RCC 7860 (cell line): ENCODE results near the gene SMURF2.
"Not testable (repeated sequence)": the region's sequence is repeated elsewhere in the genome, so short reads cannot be mapped to it uniquely, and the experiment has no call there.

Experiments
- DNase-seq: peaks from one replicate; pipeline ENCODE4 v3.0.0-alpha.2; 2015; ENCODE audit warnings: low spot score
- FAIRE-seq: peaks from 2 replicates; lab custom pipeline; 2012; peaks lifted over from hg19 to GRCh38; lab: Jason Lieb, UNC

The SMURF2 gene

DNA sequence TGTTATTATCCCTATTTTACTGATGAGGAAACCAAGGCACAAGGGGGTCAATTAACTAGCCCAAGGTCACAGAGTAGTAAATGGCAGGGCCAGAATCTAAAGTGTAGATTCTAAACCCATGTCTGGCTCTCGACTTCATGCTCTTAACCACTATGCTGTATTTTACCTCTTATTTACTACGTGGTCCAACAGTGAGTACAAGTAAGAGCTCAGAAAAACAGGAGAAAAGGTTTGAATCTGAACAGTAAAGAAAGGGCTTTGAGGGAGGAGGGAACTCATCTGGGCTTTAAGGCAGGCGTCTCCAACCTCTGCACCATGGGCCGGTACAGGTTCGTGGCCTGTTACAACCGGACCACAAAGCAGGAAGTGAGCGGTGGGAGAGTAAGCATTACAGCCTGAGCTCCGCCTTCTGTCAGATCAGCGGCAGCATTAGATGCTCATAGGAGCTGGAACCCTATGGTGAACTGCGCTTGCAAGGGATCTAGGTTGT lies 62.9 kb downstream of the SMURF2 start:
- FAIRE-seq: no peak
- no peak for DNase-seq

DNA sequence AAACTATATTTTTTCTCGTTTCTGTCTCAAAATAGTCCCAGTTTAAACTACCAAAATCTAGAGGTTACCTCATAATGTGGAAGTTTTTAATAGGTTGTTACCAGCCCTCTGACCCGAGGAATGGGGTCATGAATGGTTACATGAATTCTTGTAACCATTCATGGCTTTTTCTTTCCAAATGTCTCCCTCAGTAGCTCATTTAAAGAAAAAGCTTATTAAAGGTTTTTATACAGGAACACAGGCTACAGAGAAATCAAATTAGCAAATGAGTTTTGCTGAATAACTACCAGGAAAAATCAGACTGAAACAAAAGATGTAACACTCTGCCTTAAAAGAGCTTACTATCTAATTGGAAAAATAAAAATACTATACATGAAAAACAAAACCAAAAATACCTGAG lies 63.4 kb downstream of the SMURF2 start:
- FAIRE-seq (no peak), DNase-seq (no peak)

DNA sequence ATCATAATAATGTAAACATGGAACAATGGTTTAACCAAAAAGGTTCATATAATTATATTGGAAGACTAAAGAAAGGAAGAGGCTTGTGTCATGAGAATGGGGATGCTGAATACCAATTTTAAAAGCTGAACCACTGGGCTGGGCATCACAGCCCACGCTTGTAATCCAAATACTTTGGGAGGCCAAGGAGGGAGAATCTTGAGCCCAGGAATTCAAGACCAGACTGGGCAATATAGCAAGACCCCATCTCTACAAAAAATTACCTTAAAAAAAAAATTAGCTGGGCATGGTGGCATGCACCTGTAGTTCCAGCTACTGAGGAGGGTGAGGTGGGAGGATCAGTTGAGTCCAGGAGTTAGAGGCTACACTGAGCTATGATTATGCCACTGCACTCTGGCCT lies 65.1 kb downstream of the SMURF2 start:
- FAIRE-seq (no peak), DNase-seq (no peak)

DNA sequence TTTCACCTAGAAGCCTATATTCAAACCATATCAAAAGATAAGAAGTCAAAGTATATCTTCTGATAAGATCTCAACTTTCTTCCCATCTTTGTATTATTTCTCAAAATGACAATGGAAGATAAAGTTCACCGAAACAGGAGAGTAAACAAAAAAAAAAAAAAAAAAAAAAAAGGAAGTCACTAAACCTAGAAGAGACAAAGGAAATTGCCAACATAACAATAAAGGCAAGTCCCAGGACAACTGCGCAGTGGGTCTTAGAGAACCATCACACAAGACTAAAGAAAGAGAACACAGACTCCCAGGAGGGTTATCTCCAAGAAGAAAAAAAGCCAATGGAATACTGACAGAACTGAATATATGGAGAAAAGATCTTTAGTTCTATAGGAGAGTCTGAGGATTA lies 65.7 kb downstream of the SMURF2 start:
- DNase-seq (no peak), FAIRE-seq (no peak)

DNA sequence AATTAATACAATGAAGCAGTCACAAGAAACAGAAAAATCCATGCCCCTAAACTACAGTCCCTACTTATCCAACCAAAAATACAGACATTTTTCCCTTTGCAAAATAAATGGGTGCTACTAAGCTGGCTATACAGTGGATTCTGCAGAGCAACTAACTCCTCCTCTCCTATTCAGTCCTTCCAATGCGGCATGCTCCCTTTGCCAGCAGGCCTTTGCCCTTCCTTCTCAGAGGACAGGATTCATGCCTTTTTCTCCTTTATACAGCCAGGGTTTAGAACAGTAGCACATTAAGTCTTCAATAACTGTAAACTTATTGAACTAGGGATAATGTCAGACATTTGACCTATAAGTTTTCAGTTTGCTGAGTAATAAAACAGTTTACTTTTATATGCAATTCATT lies 70.2 kb downstream of the SMURF2 start:
- FAIRE-seq (no peak), DNase-seq (no peak)

DNA sequence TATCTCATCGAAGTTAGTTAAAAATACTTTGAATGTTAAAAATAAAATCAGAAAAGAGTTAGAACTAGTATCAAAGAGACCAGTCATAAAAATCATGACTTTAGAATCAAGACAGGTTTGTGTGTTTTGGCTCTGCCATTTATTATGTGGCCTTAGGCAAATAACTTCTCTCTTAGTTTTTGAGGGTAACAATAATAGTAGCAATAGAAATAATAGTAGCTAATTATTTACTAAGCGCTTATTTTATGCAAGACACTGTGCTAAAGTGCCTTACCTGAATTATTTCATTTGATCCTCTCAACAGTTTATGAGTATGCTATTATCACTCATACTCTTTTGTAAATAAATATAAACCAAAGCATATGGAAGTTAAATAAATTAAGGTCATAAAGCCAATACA lies 77.0 kb downstream of the SMURF2 start:
- DNase-seq (no peak), FAIRE-seq (no peak)

DNA sequence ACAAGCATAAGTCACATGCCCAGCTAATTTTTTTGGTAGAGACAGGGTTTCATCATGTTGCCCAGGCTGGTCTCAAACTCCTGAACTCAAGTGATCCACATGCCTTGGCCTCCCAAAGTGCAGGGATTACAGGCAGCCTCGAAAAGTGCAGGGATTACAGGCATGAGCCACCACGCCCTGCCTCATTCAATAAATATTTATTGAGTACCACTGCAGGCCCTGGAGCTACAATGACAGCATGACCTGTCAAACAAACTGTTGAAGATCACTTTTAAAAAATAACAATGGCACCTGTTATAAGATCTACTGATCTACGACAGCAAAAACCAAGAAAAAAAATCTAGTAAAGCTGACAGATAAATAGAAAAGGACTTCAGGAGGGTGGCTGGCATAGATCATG lies 79.1 kb downstream of the SMURF2 start:
- FAIRE-seq (no peak), DNase-seq (no peak)

DNA sequence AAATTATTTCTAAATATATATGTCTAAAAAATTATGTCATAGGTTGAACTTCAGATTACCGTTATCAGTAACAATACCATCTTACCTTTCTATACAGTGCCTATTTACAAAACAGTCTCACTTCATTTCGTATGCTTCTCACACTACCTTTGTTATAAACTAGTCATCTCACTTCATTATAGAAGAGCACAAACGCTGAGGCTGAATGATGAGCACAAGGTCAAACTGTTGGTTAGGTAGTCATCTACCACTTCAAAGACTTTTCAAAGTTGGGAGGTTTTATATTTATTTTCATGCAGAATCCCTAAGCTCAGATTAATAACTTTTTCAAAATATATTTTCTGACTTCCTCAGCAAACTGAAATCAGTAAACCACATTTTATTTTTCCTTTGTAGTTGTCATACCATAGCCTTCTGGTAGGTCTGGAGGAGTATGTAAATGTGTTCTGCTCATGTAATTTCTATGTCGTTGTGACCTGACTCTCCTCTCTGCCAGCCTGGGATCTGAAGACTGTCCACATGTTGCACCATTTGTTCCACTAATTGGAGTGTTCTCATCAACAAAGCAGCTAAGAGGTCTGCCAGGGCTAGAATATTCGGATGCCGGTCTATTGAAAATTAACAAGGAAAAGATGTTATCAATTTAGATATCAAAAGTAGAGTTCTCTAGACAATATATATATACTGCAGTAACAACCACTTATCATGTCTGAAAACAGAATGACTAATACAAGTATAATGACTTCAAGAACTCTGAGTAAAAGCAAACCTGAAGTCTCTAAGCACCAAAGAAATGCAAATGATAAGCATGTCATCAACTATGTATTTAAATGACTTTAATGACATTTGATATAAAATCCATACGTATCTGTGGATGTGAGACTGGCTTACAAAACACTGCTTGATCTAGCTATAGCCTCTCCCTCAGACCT lies 81.5 kb downstream of the SMURF2 start:
- FAIRE-seq (no peak), DNase-seq (no peak)

DNA sequence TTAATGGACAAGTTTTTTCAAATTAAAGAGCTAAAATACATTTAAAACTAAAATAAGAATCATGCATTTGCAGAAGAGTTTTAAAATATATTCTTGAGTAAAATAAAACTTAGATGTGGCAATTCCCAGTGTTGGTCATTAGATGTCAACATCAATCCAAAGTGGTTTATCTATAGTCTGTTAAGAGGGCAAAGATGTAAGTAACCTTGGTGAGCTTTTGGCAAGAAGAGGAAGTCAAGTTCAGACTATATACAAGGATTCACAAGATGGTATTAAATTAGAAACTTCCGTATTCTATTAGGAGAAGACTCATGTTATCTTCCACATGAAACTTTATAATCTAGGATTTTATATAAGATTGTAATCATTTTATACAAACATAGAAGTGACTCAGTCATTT lies 82.2 kb downstream of the SMURF2 start:
- no peak for DNase-seq

DNA sequence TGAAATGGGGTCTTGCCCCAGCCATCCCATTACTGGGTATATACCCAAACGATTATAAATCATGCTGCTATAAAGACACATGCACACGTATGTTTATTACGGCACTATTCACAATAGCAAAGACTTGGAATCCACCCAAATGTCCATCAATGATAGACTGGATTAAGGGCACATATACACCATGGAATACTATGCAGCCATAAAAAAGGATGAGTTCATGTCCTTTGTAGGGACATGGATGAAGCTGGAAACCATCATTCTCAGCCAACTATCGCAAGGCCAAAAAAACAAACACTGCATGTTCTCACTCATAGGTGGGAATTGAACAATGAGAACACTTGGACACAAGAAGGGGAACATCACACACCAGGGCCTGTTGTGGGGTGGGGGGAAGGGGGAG lies 85.1 kb downstream of the SMURF2 start:
- not testable (repeated sequence) for DNase-seq, FAIRE-seq

More for the DNA sequence above, 82.2 kb downstream of the SMURF2 start:
- no peak for FAIRE-seq

DNA sequence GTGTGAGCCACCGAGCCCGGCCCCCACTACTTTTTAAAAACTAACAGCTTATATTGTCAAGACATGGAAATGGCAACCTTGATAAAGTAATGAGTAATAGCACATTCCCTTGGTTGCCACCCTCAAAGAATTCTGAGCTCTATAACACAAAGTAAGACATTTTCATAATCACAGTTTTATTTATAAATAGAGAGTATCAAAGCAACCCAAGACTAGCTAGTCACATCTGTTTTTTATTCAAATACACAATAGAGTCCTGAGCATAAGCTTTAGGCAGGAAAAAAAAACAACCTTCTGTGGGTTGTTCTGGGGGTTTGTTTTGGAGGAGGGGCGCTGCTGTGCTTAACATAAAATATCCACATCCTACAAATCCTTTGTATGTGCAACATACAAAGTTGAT lies 86.7 kb downstream of the SMURF2 start:
- no peak for DNase-seq
- FAIRE-seq: no peak

DNA sequence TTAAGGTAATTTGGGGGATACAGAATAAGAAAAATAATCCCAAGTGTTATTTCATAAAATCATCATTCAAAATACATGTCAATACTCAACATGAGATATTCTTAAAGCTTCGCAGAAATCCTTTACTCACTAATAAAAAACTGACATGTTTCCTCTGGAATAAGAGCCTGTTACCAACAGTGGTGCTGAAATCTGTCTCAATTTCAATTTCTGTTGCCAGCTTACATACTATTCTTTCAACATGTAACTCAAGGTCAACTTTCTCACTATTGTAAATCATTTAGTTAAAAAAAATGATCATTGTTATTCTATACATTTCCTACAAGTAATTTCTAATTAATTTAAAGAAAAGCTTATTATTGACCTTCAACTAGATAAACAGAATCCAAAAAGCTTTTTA lies 87.5 kb downstream of the SMURF2 start:
- FAIRE-seq (no peak), DNase-seq (no peak)

DNA sequence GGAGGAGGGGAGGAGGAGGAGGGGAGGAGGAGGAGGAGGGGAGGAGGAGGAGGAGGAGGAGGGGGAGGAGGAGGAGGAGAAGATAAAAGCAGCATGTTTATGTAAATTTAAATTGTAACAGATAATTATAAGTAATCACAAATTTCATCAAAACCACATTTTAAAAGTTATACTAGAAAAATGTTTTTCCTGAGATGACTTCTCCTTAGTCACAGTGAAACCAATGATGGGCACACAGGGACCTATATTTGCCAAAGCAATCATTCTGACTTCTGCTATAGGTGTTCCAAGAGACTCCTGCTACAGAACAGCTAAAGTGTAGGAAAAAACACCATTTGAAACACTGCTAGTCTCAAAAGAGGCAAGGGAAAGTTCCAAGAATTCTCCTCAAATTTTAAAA lies 88.9 kb downstream of the SMURF2 start:
- no peak for DNase-seq
- no peak for FAIRE-seq

DNA sequence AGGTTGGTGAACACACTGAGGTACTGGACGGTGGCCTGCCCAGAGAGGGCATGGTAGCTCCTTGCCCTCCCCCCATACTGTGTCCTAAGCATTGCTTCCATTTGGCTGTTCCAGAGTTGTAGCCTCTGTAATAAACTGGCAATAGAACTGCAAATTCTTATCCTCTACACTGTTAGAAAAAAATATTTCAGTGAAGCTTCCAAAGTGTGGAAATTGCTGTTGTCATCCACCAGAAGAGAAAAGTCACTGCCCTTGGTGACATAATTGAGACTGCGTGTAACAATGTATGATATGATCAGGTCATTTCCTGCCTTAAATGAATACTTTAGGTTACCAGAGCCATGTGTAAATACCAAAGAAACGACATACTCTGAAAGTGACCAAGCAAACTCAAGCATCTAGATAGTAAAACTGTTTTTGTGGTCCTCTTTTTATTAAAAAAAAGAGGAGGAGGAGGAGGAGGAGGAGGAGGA lies 89.4 kb downstream of the SMURF2 start:
- DNase-seq: peak; percentile 59
- FAIRE-seq: no peak

DNA sequence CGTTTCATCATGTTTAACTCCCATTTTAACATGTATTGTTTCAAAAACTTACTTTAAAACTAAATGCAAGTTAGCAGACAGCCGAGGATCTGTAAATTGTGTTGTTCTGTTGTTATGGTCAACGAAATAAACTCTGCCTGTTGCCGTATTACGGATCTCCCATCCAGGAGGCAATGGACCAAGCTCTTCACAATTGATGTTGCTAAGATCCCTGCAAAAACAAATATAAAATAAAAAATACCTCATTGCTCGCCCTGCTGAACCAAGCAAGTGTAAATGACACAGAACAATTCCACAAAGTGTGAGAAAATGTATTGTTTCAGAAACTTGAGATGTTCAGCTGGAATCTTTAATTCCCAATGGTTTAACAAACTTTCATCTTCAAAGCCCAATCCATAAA lies 90.4 kb downstream of the SMURF2 start:
- FAIRE-seq (no peak), DNase-seq (no peak)

DNA sequence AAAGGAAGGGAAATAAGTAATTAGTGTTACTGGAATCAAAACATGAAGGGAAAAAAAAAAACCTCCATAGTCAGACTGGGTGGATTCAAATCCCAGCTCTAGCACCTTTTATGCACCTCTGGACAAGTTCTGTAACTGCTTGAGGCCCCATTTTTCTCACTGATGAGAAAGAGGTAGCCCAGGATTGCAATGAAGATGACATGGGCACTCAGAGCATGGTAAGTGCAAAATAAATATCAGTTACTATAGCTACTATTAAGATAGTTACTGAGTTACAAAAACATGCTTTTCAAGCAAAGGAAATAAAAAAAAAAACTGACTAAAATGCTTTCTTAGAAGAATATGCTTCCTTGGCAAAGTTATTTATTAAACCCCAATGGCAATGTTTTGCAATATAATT lies 96.5 kb downstream of the SMURF2 start:
- FAIRE-seq (no peak), DNase-seq (no peak)

DNA sequence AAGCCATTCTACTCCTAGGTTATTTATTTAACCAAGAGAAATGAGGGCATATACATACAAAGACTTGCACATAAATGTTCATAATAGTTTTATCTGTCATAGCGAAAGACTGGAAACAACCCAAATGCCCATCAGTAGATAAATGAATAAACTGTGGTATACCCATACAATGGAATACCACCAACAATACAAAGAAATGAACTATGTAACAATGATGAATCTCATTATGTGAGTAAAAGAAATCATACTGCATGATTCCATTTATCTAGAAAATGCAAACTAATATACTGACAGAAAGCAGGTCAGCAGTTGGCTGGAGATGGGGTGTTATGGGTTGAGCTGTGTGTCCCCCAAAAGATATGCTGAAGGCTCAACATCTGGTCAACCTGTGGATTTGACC lies 98.0 kb downstream of the SMURF2 start:
- FAIRE-seq (no peak), DNase-seq (no peak)

DNA sequence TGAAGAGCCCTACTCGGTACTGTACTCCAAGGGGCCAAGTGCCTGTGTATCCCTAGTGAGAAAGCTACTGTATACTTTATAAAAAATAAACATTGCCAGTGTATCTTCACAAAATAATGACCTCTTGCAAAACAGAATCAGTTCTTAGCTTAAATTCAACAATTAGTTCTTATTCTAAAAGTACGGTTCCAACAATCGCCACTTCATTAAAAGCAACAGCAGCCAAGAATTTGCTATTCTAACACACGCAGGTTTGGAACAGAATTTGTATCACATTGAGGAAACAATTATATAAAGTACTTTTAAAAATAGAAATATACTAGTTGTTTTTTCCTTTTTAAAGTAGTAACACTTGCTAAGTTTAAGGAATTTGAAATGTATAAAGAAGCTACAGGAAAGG lies 106.8 kb downstream of the SMURF2 start:
- no peak for DNase-seq
- FAIRE-seq: no peak

DNA sequence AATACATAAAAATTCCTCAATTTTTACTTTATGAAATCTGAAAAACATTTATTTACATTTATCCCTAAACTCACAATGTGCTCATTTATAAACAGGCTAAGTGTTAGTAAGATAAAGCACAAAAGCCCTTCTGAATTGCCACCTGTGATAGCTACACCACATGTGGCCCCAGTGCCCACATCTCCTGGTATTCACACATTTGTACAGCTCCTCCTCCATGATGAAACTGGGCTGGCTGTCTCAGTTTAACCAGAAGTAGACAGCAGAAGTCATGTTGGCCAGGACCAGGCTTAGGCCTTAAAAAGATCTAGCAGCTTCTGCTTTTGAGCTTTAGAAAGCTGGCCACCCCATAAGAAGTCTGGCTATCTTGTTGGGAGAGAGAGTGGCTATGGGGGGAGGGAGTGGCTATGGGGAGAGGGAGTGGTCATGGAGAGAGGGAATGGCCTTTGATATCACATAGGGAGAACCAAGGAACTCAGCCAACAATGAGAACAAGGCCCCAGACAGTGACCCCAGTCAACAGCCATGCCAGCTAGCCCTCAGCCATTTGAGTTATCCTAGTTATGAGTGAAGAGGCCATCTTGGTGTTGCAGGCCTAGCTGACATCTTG lies 108.0 kb downstream of the SMURF2 start:
- FAIRE-seq: no peak
- DNase-seq: no peak

DNA sequence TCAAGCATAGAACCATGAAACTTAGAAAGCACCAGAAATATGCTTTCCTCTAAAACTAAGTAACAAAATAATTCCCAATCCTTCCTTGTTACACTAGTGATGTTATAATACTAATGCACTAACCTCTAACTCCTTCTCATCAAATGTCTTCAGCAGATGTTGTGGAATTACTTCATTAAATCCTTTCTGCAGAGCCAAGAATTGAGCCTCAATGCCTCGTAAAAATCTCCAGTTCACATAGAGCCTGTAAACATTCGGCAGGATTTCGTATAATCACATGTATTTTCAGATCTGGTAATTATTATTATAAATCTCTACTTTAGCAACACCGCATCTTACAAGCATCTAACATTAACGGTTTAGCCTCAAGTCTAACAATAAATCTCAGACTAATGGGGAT lies 110.6 kb downstream of the SMURF2 start:
- FAIRE-seq (no peak), DNase-seq (no peak)

DNA sequence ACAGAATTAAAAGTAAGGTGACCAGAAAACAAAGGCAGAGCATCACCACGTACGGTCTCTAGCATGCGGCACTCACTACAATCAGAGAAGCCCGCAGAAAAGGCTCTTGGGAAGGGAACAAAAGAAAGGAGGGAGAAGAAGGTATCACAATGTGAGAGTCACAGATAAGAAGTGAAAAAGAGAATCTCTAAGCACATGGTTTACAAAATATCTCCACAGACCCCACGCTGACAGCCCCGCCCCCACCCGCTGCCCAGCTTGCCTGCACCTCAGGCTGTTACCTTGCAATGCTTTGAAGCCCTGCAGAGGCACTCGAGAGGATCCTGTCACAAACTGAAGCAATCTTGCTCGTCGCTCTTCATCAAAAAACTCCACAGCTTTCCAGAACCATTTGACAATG lies 114.8 kb downstream of the SMURF2 start:
- DNase-seq (no peak), FAIRE-seq (no peak)

DNA sequence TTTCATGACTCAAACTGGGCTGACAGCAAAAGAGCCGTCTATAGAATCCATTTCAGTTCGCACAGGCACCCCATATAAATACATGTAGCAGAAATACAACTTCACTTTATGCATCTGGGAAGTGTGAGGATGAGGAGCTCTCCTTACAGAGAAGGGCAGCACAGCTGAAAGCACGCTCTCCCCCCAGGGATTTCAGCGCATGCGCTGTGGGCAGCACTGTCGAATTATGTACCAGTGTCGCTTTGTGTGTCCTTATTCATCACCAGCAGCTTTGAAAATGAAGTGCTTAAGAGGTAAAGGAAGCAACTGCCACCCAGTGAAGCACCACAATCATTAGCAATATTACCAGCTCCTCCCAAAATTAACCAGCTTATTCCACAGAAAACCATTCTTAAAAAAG lies 115.4 kb downstream of the SMURF2 start:
- FAIRE-seq (no peak), DNase-seq (no peak)
